Gastrocnemius medialis (tissue), 4 donors: ENCODE results near the gene ABL1.

Experiments
- CTCF ChIP-seq, 5 experiments: fragments of 450-650 bp in 3 of 5; fragments of 200-600 bp in 2 of 5; sonication (generic) in 2 of 5; IDR thresholded peaks in 4 of 5; conservative IDR thresholded peaks in 1 of 5; 1 replicate in 4 of 5; 2 replicates in 1 of 5; pipeline ENCODE4 v1.5.1; 2016 to 2019; ENCODE audit warnings: antibody characterized with exemption in 5 of 5, mild to moderate bottlenecking in 3 of 5, moderate library complexity in 3 of 5
- POLR2A ChIP-seq, 2 donors: fragments of 450-650 bp; IDR thresholded peaks; one replicate each; pipeline ENCODE4 v1.6.1; 2017; ENCODE audit warnings: antibody characterized with exemption in 2 of 2, mild to moderate bottlenecking in 2 of 2, moderate library complexity in 2 of 2

GRCh38 chr9:130892477-130893304 lies 57.6 kb downstream of the ABL1 start:
- TF ChIP-seq CTCF (IDR thresholded peaks at IDR 0.05 in 4 of 5, conservative IDR thresholded peaks at IDR 0.05 in 1 of 5) (no peak), POLR2A (IDR thresholded peaks at IDR 0.05) (no peak)
